ENCODE data around the gene CMTM2.
"Not testable (repeated sequence)": the region's sequence is repeated elsewhere in the genome, so short reads cannot be mapped to it uniquely, and the experiment has no call there.

CMTM2 gene

DNA sequence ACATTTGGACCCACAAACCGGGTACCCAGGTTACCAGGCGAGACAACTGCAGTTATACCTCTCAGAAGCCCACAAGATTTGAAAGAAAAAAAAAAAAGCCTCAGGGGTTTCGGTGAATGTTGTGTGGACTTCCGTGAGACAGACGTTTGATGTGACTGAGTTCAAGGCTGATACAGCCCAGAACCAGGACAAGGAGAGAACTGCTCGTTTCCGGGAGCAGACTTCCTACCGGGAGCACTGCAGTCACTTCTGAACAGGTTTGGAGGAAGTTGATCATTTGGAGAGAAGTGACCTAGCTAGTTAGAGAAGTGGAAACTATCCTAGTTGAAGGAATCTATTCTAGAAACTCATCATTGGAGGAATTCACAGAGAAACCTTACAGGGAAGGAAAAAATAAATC is 26.0 kb upstream of the CMTM2 start:
- DNase-seq: no peak

DNA sequence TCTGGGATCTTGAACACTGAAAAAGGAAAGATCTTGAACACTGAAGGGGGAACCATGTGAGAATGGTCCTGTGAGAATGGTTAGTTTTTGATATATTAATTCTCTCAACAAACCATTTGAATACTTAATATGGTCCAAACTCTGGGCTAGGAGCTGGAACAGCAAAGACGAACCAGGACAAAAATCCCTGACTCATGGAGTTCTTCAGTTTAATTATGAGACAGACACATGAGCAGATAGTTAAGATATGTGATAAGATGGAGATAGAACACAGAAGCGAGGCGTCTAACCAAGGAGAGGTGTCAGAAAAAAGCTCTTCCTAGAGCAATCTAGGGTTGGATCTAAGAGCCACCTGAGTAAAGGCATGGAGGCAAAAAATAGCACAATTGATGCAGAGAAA is 25.2 kb upstream of the CMTM2 start:
- DNase-seq: no peak

- DNase-seq: no peak
Measured at GRCh38 chr16:66554495-66554894, 24.8 kb upstream of the CMTM2 start.

- no peak for DNase-seq
Measured at GRCh38 chr16:66560107-66560506, 19.2 kb upstream of the CMTM2 start.

DNA sequence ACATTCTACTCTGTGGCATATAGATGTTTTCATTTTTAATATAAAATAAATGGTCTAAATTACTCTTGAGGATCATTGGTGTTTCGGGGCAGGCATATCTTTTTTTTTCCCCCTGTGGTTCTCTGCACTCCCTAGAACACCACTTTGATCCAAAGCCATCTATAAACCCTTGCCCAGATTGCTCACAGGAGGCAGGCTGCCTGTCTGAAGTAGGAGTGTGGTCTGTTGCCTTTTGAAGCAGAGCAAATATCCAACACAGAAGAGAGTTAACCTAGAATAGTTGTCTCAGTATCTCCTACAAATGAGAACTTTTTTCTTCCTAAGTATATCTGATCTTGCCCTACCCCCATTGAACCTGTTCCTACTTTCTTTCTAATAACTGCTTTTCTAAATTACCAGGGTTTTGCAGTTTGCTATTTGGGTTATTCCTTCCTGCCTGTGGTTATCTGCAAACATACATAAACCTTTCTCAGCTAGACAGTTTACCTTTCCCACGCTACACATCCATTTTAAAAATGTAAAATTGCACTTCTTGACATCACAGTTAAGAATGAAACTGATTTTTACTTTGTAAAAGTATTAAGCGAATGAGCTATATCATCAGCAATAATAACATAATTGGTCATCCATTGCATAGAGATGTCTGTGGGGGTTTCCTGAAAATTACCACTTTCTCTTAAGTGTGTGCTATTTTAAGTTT is 17.7 kb upstream of the CMTM2 start:
- DNase-seq: no peak

DNA sequence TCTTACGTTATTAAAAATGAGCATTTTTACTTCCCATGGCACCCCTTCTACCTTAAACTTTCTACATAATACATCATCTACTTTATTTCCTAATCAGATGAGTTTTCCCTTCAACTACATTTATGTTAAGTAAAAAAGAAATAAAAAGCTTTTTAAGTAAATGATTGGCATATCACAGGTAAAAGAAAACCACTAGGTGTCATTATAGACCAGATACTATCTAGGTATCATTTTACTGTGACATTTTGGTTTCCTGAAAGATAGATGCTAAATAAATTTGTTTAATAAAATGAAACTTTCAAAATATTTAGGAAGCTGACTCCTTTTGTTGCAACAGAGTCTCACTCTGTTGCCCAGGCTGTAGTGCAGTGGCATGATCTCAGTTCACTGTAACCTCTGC is 16.9 kb upstream of the CMTM2 start:
- DNase-seq: no peak

- no peak for DNase-seq
Measured at GRCh38 chr16:66562986-66563385, 16.3 kb upstream of the CMTM2 start.

- DNase-seq: no peak
Measured at GRCh38 chr16:66563574-66564334, 15.5 kb upstream of the CMTM2 start.

DNA sequence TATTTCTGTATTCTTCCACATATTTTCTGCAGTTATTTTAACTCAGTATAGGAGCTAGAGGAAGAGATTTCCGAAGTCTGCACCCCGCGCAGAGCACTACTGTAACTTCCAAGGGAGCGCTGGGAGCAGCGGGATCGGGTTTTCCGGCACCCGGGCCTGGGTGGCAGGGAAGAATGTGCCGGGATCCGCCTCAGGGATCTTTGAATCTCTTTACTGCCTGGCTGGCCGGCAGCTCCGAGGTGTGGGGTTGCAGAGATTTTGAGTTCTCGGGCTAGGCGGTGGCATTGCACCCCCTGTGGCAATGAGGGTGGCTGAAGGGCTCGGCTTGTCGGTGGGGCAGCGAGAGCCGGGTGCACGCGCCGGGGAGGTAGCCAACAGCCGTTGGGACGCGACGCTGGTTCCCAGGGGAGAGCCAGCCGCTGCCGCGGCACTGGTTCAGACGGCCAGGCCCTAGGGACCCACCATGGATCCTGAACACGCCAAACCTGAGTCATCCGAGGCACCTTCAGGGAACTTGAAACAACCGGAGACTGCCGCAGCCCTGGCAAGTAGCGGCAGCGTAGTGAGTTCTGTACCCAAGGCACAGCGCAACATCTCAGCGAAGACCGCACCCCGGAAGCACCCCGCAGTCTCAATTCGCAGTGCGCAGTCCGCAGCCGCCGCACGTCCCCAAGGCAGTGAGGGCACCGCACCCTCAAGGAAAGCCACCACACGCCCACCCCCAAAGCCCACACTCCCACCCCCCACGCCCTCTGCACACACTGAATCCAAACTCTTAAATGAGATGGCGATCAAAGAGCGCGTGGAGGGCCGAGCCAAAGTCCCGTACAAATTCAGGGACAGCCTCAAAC is 13.0 kb upstream of the CMTM2 start, which contains the start of gene CMTM1:
Gene CMTM1 (plus strand): TSS at position 389 of the 851 bp plus-strand sequence. CDS start 75 bp downstream, at position 464.
- DNase-seq: no peak

GRCh38 chr16:66567270-66567669 is 12.0 kb upstream of the CMTM2 start:
- DNase-seq: not testable (repeated sequence)

DNA sequence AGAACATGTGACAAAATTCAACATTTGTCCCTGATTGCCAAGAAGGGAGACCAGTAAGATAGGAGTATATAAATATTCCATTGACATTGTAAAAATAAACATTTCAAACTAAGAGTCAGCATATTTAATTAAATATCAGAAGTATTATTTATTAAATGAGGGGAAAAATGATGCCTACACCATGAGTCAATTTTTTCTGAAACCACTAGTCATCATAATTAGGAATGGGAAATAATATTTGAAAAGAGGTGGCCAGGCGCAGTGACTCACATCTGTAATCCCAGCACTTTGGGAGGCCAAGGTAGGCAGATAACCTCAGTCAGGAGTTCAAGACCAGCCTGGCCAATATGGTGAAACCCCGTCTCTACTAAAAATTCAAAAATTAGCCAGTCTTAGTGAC is 10.9 kb upstream of the CMTM2 start:
- DNase-seq: no peak

GRCh38 chr16:66569131-66569530 is 10.1 kb upstream of the CMTM2 start:
- DNase-seq: no peak

GRCh38 chr16:66569827-66570405 is 9.3 kb upstream of the CMTM2 start:
- no peak for DNase-seq

DNA sequence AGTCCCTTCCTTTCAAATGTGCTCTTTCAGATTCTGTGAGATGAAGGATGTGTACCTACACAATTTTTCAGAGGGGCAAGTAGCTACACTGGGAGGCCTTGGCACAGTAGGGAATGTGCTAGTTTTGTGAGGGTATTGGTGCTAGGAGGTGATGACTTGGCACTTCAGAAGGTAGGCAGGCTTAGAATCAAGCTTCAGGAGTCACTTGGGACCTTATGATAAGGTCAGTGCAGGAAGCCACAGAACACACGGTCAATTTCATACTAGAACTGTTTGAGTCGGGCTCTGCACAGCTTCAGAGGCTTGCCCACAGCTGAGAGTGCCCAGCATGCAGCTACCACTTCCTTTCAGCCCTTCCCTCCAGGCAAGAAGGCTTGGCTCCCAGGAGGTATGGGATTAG is 6.9 kb upstream of the CMTM2 start:
- no peak for DNase-seq

DNA sequence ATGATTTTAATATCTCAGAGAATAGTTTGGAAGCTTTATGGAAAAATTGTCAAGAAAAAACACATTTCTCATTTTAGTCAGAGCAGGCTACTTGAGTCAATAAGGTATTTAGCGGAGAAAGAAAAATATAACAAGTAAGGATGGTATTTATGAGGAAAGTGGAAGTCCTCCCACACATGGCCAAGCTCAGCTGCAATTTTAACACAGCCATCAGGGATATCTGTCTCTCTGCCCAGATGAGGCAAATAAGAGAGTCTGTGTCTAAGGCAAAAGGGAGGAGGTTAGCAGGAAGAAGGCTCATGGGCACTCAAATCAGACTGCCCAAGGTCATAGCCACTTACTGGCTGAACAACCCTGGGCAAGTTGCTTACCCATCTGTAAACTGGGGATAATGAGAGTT is 5.2 kb upstream of the CMTM2 start:
- DNase-seq: no peak

GRCh38 chr16:66574531-66574930 is 4.7 kb upstream of the CMTM2 start:
- DNase-seq: no peak

- DNase-seq: no peak
Measured at GRCh38 chr16:66575060-66575459, 4.2 kb upstream of the CMTM2 start.

DNA sequence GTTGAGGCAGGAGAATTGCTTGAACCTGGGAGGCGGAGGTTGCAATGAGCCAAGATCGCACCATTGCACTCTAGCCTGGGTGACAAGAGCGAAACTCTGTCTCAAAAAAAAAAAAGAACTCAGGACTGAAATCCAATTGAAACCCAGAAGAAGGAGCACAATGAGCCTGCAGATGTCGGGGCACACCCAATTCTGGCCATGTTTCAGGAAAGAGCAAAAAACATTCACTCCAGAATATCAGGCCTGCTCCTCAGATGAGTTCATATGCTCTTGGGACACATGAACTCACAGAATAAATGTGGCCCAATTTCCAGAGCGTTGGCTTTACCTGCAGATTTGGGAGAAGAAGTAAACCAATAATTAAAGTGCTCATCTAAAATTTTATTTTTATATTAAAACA is 3.0 kb upstream of the CMTM2 start:
- no peak for DNase-seq

DNA sequence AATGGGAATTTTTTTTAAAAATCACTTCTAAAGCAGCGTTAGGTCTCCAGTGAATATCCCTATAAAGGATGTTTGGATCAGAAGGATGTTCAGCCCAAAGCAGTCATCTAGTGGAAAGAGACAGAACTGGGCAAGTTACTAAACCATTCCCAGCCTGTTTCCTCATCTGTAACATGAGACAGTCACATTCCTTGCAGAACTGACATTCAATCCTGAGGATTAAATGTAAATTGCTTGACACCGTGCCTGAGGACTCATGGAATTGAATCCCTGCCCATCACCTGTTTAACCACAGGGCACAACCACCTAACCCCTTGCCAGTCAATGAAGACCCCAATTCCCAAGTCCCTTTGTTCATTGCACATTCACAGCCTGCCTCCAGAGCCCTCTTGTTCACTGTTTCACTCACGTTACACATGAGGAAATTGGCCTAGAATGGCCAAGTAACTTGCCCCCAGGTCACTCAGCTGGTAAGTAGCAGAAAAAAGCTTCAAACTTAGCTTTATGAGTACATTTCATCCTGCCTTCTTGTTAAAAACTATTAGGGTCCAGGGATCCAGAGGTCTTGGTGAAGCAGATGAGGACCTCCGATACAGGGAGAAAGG is 1.4 kb downstream of the CMTM2 start:
- no peak for DNase-seq

GRCh38 chr16:66581246-66581952 is 2.1 kb downstream of the CMTM2 start:
- no peak for DNase-seq

- no peak for DNase-seq
Measured at GRCh38 chr16:66585481-66586239, 6.4 kb downstream of the CMTM2 start.

Measured in stimulated activated CD4-positive, alpha-beta T cell treated with anti-CD3 and anti-CD28 coated beads, Interleukin-12 subunit alpha, Interleukin-12 subunit beta, amount 100 ng/mL, for 4 hours (primary cell).